BE2C (cell line): Measurements from ENCODE around the gene GRIN2C.
A peak's percentile ranks its signal among the peaks of the same experiment; 100 is the strongest.

Source experiments
- DNase-seq: peaks from one replicate; pipeline ENCODE4 v3.0.0-alpha.2; 2020
- H3K27me3 ChIP-seq: fragments of 250-450 bp; sonication (Bioruptor Pico); 2 replicates; pipeline ENCODE4 v1.5.1; 2020; ENCODE audit warnings: mild to moderate bottlenecking
- H3K36me3 ChIP-seq: fragments of 250-450 bp; sonication (Bioruptor Pico); 2 replicates; pipeline ENCODE4 v1.5.1; 2020; ENCODE audit warnings: mild to moderate bottlenecking
- H3K4me1 ChIP-seq: fragments of 250-450 bp; sonication (Bioruptor Pico); 2 replicates; pipeline ENCODE4 v1.5.1; 2020
- H3K4me3 ChIP-seq: 2 replicates; pipeline ENCODE4 v1.5.1; 2011; ENCODE audit warnings: low read depth, low read length
- H3K9me3 ChIP-seq: fragments of 250-450 bp; sonication (Bioruptor Pico); 2 replicates; pipeline ENCODE4 v1.5.1; 2020
- CTCF ChIP-seq: IDR thresholded peaks from 2 replicates; pipeline ENCODE4 v1.5.1; 2012; ENCODE audit warnings: mild to moderate bottlenecking, low read depth, low read length

The GRIN2C gene

GRCh38 chr17:74866198-74866835 lies 6.6 kb upstream of the GRIN2C start:
- Histone ChIP-seq H3K4me1 (0 out of 2 replicates have a peak, but pooled peaks cover 2% of the 10 kb centered on the region), H3K9me3 (no peaks in the 10 kb centered on the region), H3K4me3 (no peak overlapping the region), H3K36me3 (no peaks in the 10 kb centered on the region), H3K27me3 (peaks cover 12% of the 10 kb centered on the region)
- DNase-seq, result no peak
- TF ChIP-seq CTCF, result no peak

- peaks cover 18% of the 10 kb centered on the region for H3K27me3 ChIP-seq
- H3K36me3 ChIP-seq, result no peaks in the 10 kb centered on the region
- no peaks in the 10 kb centered on the region for H3K9me3 ChIP-seq
- 0 out of 2 replicates have a peak, but pooled peaks cover 2% of the 10 kb centered on the region for H3K4me1 ChIP-seq
- no peak for DNase-seq
- TF ChIP-seq CTCF, result peak; percentile 16
- H3K4me3 ChIP-seq, result no peak overlapping the region
Observed at GRCh38 chr17:74865504-74866197, 6.0 kb upstream of the GRIN2C start.

DNA sequence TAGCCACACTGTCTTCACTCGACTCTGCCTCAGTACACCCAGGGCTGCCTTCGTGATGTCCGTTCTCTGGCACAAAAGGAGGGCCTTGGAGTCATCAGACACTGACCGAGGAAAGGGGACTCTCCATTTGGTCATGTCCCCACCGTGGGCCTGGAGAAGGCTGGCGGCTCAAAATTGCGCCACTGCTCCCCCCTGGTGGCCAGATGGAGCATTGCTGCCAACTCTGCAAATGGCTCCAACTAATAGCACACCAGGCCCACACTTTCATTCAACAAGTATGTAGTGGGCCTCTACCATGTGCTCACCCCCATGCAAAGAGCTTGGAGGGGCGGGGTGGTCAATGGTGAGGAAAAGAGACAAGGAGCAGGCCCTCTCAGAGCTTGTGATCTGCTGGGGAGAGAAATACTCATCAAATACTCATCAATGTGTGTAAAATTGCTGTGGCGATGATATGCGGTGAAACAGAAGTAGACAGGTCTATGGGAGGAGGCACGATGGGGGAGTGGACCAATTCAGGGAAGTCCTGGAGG lies 5.2 kb upstream of the GRIN2C start:
- no peaks in the 10 kb centered on the region for H3K36me3 ChIP-seq
- no peaks in the 10 kb centered on the region for H3K9me3 ChIP-seq
- H3K4me1 ChIP-seq, result 0 out of 2 replicates have a peak, but pooled peaks cover 6% of the 10 kb centered on the region
- peaks cover 25% of the 10 kb centered on the region for H3K27me3 ChIP-seq
- DNase-seq, result peak; percentile 78
- TF ChIP-seq CTCF, result peak; percentile 96
- no peak overlapping the region for H3K4me3 ChIP-seq

DNA sequence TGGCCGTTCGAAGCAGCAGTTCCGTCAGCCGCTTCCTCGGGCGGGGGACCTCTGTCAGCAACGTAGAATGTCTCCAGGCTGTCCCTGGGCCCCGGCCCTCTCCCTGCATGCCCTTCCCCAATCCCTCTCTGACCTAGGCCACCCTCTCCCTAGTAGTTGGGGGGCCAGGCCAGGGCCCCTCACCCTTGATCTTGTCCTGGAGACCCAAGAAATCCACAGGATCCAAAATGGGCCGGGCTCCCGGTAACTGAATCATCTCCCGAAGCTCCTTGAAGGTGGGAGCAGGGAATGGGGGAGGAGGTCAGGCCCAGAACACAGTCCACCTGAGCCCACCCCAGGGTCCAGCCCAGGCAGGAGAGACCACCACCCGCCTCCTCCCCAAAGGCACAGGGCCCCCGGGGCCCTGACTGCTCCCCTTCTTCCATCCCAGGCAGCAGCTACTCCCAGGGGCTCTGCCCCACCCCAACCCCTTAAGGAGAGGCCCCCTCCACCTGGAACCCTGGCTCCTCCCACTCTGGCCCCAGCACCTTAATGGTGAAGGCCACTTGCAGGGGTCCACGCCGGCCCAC lies 4.7 kb upstream of the GRIN2C start:
- no peaks in the 10 kb centered on the region for H3K9me3 ChIP-seq
- 0 out of 2 replicates have a peak, but pooled peaks cover 6% of the 10 kb centered on the region for H3K4me1 ChIP-seq
- TF ChIP-seq CTCF, result no peak
- H3K27me3 ChIP-seq, result peaks cover 31% of the 10 kb centered on the region
- no peak overlapping the region for H3K4me3 ChIP-seq
- DNase-seq, result no peak
- no peaks in the 10 kb centered on the region for H3K36me3 ChIP-seq

GRCh38 chr17:74863420-74864296 lies 4.0 kb upstream of the GRIN2C start:
- Histone ChIP-seq H3K36me3 (no peaks in the 10 kb centered on the region), H3K4me3 (no peak overlapping the region), H3K4me1 (0 out of 2 replicates have a peak, but pooled peaks cover 6% of the 10 kb centered on the region), H3K9me3 (no peaks in the 10 kb centered on the region), H3K27me3 (peaks cover 38% of the 10 kb centered on the region)
- no peak for DNase-seq
- no peak for TF ChIP-seq CTCF
